Stimulated activated CD4-positive, alpha-beta T cell treated with anti-CD3 and anti-CD28 coated beads, Interleukin-1b, Interleukin-23, amount 100 ng/mL, for 1 hour (primary cell): ENCODE data around the gene ADAM33.

ENCODE experiments used
- DNase-seq, 2 donors: peaks; one replicate each; pipeline ENCODE4 v3.0.0-alpha.2; 2020; ENCODE audit warnings: low read depth in 2 of 2

ADAM33 gene

DNA sequence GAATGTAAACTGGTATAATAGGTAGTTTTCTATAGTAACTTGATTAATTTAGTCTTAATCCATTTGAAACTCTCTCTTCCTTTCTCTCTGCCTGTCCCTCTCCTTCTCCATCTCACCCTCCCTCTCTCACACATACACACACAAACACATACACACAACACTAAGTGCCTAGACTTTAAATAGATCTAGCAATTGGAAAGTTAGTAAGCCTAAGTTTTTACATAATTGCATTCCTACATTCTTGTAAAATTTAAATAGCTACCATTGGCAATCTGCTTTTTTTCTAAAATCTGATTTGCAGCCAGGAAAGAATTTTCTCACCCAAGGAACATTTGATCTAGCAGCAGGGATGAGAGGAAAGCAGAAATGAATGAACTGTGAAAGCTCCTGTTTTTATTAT lies 34.3 kb downstream of the ADAM33 start:
- DNase-seq: no peak

DNA sequence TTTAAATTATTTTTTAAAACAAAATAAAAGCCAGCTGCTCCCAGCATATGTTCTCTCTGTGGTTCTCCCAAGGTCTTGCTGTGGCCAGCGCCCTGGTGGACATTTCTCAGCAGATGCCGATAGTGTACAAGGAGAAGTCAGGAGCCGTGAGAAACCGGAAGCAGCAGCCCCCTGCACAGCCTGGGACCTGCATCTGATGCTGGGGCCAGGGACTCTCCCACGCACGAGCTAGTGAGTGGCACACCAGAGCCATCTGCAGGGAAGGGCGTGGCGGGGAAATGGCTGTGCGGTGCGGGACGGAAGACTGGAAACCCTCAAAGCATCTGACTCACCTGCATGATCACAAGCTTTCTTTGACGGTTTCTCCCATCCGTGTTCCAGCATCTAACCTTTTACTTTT lies 35.2 kb downstream of the ADAM33 start:
- DNase-seq: no peak

DNA sequence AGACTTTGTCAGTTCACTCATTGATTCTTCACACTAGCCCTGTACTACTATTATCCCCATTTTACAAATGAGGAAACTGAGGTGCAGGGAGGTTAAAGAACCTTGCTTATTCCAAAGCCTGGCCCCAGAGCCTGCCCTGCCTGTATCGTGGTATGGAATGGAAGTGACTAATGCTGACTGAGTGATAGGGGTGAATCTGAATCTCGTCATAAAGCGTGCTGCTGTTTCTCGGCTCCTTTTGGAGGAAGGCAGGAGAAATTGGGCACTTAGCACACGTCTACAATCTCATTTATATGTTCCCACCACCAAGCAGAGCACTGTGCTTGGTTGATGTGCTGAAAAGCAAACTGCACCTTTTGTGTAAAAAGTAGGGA lies 35.8 kb downstream of the ADAM33 start:
- no peak for DNase-seq

DNA sequence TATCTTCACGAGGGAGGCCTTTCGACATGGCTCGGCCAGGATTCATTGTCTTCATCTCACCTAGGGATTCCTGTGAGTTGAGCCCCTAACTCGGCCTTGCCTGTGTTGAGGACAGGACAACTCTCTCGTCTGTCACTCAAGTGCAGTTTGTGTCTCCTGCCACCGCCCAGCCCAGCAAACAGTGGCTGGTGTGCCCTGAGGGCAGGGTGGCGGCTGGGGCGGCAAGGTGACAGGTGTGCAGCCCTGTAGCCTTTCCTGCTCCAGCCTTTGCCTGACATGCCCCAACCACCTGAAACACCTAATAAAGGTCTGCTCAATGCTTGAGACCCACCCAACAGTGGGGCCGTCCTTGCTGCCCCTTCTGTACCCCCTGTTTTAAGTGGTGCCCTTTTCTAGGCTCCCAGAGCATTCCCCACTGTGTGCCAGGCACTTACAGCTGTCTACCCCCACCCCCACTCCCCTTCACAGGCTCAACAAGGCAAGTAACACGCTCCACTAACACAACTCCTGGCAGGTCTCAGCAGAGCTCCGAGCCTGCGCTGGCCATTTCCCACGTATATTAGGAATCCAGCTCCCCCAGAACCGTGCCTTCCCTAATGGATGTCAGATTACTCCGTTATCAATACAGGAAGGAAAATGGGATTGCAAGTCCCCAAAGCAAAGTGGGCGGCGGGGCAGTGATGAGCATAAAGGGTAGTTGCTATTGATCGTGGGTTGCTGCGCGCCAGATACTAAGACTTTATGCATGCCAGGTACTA lies 36.3 kb downstream of the ADAM33 start:
- DNase-seq: no peak

DNA sequence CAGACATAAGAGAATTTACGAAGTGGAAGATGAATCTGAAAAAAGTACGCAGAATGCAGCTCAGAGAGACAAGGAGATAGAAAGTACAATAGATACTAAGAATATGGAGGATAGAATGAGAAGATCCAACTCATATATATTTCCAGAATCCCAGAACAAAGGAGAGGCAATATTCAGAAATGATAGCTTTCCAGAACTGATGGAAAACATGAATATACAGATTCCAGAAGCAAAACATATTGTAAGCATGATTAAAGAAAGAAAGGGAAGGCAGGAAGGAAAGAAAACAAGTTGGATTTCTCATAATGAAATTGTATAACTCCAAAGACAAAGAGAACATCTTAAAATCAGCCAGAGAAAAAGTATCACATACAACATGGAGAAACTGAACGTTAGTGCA lies 41.6 kb downstream of the ADAM33 start:
- DNase-seq: no peak

DNA sequence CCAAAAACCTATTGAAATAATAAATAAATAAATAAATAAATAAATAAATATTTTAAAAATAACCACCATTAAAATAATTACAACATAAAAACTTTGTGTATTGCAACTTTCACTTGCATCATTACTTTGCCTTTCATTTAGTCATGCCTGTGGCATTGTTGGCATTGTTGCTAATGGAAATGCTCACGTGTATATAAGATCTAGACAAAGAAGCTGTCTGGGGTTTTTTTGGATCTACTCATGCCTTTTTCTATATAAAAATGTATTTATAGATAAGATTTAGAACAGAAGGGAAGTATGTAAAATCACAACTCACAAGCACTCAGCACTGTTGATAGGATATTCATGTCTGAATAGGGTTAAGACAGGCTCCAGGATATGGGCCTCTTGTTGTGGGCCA lies 46.5 kb downstream of the ADAM33 start:
- DNase-seq: no peak

DNA sequence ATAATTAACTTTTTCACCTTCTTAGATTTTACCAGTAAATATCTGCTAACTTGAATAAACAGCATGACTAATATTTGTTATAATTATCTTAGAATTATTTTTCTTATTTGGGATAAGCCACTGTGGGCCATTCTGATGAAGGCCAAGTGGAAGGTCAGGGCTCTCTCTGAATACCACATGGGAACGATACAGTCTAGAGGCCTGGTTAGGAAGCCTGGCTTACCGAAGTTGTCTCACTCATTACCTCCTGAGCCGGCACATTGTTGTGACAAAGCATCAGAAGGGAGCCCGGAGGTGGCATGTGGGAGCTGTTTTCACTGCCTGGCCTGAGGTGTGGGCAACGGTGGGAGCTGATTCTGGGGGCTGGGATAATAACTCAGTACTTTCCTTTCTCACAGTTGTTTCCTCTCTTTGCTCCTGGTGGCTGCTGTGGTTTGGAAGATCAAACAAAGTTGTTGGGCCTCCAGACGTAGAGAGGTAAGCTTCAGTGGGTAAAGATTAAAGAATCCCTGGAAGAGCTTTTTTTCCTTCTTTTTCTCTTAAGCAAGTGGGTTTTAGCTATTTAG lies 47.8 kb downstream of the ADAM33 start:
- DNase-seq: no peak

DNA sequence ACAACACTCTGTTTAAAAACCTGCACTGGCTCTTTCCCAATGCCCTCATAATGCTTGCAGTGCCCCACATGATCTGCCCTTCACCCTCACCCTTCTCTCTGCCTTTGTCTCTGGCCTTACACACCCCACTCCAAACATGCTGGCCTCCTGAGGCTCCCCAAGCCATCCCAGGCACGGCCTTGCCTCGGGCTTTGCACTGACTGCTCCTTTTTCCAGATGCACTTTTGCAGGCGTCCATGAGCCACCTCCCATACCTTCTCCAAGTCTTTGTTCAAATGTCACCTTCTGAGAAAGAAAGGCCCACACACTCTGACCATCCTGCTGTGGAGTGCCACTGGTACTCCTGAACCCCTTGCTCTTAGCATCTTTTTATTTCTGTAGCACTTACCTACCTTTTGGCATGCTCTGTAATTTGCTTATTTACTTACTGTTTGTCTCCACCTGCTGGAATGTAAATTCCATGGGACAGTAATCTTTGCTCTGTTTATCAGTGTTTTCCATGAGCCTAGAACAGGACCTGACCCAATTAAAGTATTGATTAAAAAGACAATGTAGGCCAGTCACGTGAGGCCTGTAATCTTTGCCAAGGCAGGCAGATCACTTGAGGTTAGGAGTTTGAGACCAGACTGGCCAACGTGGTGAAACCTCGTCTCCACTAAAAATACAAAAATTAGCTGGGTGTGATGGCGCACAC lies 49.4 kb downstream of the ADAM33 start:
- DNase-seq: no peak

DNA sequence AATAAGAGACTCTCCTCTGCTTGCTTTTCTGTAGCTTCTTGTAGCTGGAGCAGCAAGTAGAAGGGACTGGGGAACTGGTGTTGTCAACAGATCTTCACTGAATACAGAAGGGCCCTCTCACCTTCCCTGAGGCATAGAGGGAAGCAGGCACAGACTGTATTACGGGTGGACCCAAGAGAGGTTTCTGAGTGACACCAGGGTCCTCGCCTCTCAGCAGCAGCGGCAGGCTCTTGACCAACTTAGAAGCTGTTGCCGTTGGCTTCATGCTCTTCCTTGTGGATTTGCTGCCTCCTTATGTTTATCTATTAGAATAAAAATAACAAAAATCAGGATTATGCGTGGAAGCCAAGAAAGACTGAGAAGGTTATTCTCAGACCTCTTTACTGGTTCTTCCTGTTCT lies 50.3 kb downstream of the ADAM33 start:
- no peak for DNase-seq

DNA sequence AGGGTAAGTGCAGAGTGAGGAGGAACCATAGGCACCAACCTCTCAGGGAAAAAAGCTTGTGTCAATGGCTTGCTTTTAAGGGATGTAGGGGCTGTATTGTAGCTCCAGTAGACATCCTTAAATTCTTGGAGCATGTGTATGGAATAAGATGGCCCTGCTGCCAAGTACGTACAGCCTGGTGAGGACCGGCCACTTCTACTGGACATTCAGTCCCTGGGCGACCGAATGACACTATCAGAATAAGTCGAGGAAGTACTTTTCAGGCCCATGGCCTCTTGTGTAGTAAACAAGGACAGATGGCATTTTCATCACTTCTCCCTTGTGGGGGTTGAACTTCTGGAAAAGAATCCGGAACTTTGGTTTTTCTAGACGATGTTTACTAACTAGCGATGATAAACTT lies 51.4 kb downstream of the ADAM33 start:
- DNase-seq: no peak

DNA sequence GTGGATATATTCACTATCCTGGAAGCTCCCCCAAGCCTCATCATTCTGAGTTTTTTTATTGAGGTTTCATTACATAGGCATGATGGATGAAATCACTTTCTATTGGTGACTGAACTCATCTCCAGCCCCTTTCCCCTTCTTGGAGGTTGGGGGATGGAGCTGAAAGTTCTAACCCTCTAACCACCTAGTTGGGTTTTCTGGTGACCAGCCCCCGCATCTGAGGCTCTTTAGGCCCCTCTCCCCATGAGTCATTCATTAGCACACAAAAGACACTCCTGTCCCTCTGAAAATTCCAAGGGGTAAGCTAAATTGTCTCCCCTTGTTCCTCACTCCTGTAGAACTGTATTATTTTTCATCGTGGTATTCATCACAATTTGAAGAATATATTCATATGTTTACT lies 51.9 kb downstream of the ADAM33 start:
- no peak for DNase-seq

DNA sequence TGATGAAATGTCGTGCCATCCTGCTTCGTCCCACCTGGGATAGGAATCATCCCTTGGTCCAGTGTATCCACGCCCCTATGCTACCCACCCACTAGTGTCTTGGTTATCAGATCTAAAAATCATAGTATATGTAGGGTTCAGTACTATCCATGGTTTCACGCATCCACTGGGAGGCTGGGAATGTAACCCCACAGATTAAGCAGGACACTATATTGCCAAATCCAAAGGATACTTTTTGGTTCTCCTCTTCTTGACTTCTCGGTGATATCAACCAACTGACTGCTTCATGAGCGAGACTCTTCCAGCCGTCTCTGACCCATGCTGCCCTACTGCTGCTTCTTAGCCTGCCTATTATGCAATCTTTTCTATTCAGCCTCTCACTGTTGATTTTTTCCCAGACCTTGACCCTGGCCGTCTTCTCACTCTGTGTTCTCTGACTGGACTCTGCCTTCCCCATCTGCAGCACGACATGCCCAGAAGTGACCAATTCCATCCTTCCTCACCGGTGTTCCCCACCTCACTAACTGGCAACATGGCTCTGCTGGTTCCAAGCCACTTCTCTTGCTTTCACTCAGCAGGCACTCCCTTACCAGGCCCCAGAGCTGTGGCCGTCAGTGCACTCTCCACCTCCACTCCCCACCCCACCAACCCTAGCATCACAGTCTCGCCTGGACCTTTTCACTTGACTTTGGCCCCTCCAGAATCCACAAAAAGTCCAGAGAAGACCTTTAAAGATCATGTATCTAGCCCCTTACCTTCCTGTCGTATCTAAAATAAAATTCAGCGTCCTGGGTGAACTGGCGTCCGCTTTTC lies 53.1 kb downstream of the ADAM33 start:
- no peak for DNase-seq

DNA sequence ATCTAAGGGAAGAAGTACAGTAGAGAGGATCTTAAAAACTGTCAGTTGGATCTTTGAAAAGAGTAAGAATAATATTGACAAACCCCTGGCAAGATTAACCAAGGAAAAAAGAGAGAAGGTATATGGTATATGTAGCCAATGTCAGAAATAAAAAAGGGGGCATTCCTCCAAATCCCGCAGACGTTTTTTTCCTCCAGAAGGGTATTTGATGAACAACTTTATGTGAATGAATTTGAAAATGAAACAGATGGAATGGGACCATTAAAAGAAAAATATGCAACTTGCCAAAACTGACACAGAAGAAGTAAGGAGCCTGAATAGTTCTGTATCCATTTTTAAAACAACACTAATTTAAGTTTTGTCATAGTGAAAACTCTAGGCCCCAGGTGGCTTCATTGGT lies 54.3 kb downstream of the ADAM33 start:
- no peak for DNase-seq

DNA sequence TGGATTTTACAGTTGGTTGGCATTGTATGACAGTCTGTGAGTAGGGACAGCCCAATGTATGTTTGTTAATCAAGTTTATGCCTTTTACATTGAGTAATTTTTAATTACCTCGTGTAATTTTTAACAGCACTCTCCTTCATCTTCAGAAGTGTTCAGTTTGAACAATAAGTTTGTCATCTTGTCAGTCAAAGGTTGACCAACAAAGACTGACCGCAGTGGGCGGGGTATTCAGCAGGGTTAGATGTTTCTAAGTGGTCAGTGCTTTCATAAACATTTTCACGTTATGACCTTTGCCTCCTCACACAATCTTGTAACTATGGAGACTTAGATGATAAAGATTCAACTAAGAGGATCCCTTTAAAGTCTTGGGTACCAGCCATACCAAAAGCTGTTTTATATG lies 59.4 kb downstream of the ADAM33 start:
- DNase-seq: no peak

DNA sequence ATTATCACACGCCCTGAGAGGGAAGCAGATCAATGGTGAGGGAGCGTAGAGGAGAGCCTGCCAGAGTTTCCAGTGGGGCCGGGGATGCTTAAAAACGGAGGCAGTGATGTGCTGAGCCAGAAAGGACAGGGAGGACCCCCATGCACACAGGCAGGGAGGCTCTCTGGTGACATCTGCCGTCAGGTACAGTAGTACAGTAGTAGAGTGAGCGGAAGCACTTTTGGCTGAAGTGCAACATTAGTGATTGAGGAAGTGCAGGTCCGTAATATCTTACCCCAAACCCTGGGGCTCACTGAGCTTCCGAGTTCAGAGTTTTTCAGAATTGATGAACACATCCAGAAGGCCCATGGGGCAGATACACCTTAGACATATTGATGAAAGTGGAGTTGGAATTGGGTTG lies 60.7 kb downstream of the ADAM33 start:
- DNase-seq: no peak
